ENCODE data around the gene ZNF10. TPM values are rescaled to one million over a fixed set of nuclear protein-coding genes. Genes with fewer than 3 reads are reported as not detected.

ZNF10 gene
- total RNA-seq, 1 experiment from 2014 or later: 12.4 TPM

DNA sequence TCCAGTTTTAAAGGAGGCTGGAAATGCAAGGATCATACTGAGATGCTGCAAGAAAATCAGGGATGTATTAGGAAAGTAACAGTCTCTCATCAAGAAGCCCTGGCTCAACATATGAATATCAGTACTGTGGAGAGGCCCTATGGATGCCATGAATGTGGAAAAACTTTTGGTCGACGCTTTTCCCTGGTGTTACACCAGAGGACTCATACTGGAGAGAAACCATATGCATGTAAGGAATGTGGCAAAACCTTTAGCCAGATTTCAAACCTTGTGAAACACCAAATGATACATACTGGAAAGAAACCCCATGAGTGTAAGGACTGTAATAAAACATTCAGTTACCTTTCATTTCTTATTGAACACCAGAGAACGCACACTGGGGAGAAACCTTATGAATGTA is 24.8 kb upstream of the ZNF10 start:
- Histone ChIP-seq H3K27me3 (ENCODE audit: control insufficient read depth, insufficient read depth, low read length) (no peaks in the 10 kb centered on the region), H3K36me3 (ENCODE audit: control insufficient read depth, insufficient read depth, low read length) (peaks cover 16% of the 10 kb centered on the region), H3K27ac (ENCODE audit: low read length) (no peak overlapping the region), H3K4me1 (ENCODE audit: control insufficient read depth, insufficient read depth, low read length) (no peaks in the 10 kb centered on the region), H3K9me3 (ENCODE audit: control insufficient read depth, insufficient read depth, low read depth, low read length) (peaks cover 92% of the 10 kb centered on the region), H3K4me3 (ENCODE audit: low read depth in 2 of 2, low read length in 2 of 2) (no peak overlapping the region)
- intact Hi-C loops (cut with micrococcal nuclease; ENCODE audit: unreplicated experiment): no loop called here
- in situ Hi-C loops (cut with HindIII; ENCODE audit: low pct_unique_long_range_greater_than_20kb, low sequenced_read_pairs): no loop called here
- DNase-seq (ENCODE audit: low read depth, low spot score): no peak
- no peak for ATAC-seq
- TF ChIP-seq, protein P1, sequence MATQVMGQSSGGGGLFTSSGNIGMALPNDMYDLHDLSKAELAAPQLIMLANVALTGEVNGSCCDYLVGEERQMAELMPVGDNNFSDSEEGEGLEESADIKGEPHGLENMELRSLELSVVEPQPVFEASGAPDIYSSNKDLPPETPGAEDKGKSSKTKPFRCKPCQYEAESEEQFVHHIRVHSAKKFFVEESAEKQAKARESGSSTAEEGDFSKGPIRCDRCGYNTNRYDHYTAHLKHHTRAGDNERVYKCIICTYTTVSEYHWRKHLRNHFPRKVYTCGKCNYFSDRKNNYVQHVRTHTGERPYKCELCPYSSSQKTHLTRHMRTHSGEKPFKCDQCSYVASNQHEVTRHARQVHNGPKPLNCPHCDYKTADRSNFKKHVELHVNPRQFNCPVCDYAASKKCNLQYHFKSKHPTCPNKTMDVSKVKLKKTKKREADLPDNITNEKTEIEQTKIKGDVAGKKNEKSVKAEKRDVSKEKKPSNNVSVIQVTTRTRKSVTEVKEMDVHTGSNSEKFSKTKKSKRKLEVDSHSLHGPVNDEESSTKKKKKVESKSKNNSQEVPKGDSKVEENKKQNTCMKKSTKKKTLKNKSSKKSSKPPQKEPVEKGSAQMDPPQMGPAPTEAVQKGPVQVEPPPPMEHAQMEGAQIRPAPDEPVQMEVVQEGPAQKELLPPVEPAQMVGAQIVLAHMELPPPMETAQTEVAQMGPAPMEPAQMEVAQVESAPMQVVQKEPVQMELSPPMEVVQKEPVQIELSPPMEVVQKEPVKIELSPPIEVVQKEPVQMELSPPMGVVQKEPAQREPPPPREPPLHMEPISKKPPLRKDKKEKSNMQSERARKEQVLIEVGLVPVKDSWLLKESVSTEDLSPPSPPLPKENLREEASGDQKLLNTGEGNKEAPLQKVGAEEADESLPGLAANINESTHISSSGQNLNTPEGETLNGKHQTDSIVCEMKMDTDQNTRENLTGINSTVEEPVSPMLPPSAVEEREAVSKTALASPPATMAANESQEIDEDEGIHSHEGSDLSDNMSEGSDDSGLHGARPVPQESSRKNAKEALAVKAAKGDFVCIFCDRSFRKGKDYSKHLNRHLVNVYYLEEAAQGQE (IDR thresholded peaks at IDR 0.05; ENCODE audit: insufficient read depth in 1 of 2, low read depth in 2 of 2, low read length in 1 of 2): no peak
- TF ChIP-seq, protein P2, sequence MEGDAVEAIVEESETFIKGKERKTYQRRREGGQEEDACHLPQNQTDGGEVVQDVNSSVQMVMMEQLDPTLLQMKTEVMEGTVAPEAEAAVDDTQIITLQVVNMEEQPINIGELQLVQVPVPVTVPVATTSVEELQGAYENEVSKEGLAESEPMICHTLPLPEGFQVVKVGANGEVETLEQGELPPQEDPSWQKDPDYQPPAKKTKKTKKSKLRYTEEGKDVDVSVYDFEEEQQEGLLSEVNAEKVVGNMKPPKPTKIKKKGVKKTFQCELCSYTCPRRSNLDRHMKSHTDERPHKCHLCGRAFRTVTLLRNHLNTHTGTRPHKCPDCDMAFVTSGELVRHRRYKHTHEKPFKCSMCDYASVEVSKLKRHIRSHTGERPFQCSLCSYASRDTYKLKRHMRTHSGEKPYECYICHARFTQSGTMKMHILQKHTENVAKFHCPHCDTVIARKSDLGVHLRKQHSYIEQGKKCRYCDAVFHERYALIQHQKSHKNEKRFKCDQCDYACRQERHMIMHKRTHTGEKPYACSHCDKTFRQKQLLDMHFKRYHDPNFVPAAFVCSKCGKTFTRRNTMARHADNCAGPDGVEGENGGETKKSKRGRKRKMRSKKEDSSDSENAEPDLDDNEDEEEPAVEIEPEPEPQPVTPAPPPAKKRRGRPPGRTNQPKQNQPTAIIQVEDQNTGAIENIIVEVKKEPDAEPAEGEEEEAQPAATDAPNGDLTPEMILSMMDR (IDR thresholded peaks at IDR 0.05): no peak
- TF ChIP-seq TCF7L2 (IDR thresholded peaks at IDR 0.05; ENCODE audit: low read depth, low read length) (no peak), SIN3A (IDR thresholded peaks at IDR 0.05; ENCODE audit: borderline replicate concordance, insufficient read depth, low read depth, low read length) (no peak), POLR2AphosphoS5 (IDR thresholded peaks at IDR 0.05; ENCODE audit: low read depth, low read length) (no peak)
- POLR2A ChIA-PET: no interaction called here
- BruUV-seq (replicated peaks): TSS peak; percentile 26
- CTCF ChIA-PET: no interaction called here

- H3K27me3 ChIP-seq (ENCODE audit: control insufficient read depth, insufficient read depth, low read length): no peaks in the 10 kb centered on the region
- POLR2A ChIA-PET: no interaction called here
- in situ Hi-C loops (cut with HindIII; ENCODE audit: low pct_unique_long_range_greater_than_20kb, low sequenced_read_pairs): no loop called here
- TF ChIP-seq TCF7L2 (IDR thresholded peaks at IDR 0.05; ENCODE audit: low read depth, low read length): no peak
- TF ChIP-seq, protein P2 (IDR thresholded peaks at IDR 0.05): no peak
- TF ChIP-seq SIN3A (IDR thresholded peaks at IDR 0.05; ENCODE audit: borderline replicate concordance, insufficient read depth, low read depth, low read length): no peak
- TF ChIP-seq, protein P1 (IDR thresholded peaks at IDR 0.05; ENCODE audit: insufficient read depth in 1 of 2, low read depth in 2 of 2, low read length in 1 of 2): no peak
- TF ChIP-seq POLR2AphosphoS5 (IDR thresholded peaks at IDR 0.05; ENCODE audit: low read depth, low read length): no peak
- peaks cover 12% of the 10 kb centered on the region for H3K36me3 ChIP-seq (ENCODE audit: control insufficient read depth, insufficient read depth, low read length)
- H3K9me3 ChIP-seq (ENCODE audit: control insufficient read depth, insufficient read depth, low read depth, low read length): peaks cover 92% of the 10 kb centered on the region
- BruUV-seq (replicated peaks): no TSS peak
- ATAC-seq (no peak), DNase-seq (ENCODE audit: low read depth, low spot score) (no peak)
- CTCF ChIA-PET: no interaction called here
- H3K4me1 ChIP-seq (ENCODE audit: control insufficient read depth, insufficient read depth, low read length): no peaks in the 10 kb centered on the region
- no peak overlapping the region for H3K27ac ChIP-seq (ENCODE audit: low read length)
- intact Hi-C loops (cut with micrococcal nuclease; ENCODE audit: unreplicated experiment): no loop called here
- no peak overlapping the region for H3K4me3 ChIP-seq (ENCODE audit: low read depth in 2 of 2, low read length in 2 of 2)
Measured at GRCh38 chr12:133106253-133106652, 24.2 kb upstream of the ZNF10 start.
